Activated CD4-positive, CD25-positive, alpha-beta regulatory T cell treated with anti-CD3 and anti-CD28 coated beads, Interleukin-2, amount 50 U/mL, for 24 hours (primary cell): ENCODE measurements around the gene VASH2.
"Not testable (repeated sequence)": the region's sequence is repeated elsewhere in the genome, so short reads cannot be mapped to it uniquely, and the experiment has no call there.

Experiments
- ATAC-seq, 2 donors: fragments of 150-1000 bp; cut with Tn5 transposase; one replicate each; pipeline ENCODE4 v1.10.0; 2021; ENCODE audit warnings: mild to moderate bottlenecking in 1 of 2, moderate library complexity in 1 of 2

Gene VASH2

DNA sequence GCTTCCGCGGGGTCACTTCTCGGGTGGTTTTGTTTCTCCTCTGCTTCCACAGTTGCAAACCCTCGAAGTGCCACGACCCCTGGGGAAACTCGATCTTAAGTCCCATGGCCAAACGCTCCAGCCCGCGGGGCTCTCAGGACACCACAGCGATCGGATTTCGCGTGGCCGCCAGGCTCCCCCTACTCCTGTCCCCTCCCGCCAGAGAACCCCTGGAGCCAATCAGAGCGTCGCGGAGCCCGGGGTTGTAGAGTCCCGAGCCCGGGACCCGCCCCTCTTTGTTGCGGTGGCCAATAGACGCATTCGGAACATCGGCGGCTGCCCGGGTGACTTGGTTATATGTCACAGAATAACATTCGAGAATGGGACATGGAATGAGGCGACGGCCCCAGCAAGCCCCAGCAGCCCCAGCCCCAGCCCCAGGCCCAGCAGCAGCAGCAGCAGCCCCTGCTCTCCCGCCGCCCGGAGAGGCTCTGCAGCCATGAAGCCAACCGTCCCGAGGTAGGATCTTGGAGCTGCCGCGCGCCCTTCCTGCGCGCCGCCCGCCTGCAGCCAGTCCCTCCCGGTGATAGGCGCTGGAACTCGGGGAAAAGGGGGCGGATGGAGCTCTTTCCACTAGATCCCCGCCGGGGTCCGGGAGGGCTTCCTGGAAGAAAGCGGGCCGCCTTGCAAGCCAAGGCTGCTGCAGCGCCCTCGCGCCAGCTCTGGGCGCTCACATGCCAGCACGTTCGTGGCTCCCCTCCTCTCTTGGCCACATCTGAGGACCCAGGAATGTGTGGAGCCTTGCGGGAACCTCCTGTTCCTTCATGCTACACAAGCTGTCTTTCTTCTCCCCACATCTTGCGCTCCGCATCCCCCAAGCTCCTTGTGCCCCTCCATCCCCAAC lies at the start of gene VASH2:
Gene VASH2, plus strand, starts transcription at position 299 of the 883 bp plus-strand sequence. CDS start 1,002 bp downstream, outside the sequence.
- peak; percentile 95 to 96 for ATAC-seq

DNA sequence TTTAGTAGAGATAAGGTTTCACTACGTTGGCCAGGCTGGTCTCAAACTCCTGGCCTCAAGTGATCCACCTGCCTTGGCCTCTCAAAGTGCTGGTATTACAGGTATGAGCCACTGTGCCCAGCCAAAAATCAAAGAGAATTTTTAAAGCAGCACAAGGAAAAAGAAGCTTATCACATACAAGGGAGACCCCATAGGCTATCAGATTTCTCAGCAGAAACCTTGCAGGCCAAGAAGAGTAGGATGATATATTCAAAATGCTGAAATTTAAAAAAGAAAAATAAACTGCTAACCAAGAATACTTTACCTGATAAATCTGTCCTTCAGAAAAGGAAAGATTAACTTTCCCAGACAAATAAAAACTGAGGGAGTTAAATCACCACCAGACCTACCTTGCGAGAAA lies 49.1 kb upstream of the VASH2 start:
- ATAC-seq, result no peak

DNA sequence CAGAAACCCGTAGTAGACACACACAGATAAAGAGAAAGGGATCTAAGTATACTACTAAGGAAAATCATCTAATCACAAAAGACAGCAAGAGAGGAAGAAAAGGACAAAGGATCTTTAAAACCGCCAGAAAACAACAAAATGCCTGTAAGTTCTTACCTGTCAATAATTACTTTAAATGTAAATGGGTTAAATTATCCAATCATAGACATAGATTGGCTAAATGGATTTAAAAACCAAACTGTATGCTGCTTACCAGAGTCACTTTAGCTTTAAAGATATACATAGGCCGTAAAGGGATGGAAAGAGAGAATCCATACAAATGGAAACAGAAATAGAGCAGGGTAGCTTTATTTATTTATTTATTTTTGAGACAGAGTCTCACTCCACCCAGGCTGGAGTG lies 48.3 kb upstream of the VASH2 start:
- ATAC-seq, result no peak

DNA sequence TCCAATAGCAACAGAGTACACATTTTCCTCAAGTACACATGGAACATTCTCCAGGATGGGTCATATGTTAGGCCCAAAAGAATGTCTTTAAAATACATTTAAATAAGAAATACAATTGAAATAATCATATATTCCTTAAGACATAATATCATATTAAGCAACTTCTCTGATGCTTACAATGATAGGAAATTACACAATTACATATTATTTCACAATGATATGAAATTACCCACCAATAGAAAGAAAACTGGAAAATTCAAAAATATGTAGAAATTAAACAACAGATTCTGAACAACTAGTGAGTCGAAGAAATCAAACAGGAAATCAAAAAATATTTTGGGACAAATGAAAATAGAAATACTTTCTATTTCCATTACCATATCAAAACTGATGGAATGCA lies 46.7 kb upstream of the VASH2 start:
- ATAC-seq, result no peak

DNA sequence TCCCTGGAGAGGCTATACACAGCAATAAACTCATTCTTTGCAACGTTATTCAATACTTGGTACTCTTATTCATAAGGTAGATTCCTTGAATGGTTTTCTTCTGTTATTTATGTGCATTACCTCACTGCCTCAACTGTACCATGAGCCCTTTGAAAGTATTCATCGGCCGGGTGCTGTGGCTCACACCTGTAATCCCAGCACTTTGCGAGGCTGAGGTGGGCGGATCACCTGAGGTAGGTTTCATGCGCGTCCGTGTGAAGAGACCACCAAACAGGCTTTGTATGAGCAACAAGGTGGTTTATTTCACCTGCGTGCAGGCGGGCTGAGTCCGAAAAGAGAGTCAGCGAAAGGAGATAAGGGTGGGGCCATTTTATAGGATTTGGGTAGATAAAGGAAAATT lies 42.3 kb upstream of the VASH2 start:
- not testable (repeated sequence) for ATAC-seq

DNA sequence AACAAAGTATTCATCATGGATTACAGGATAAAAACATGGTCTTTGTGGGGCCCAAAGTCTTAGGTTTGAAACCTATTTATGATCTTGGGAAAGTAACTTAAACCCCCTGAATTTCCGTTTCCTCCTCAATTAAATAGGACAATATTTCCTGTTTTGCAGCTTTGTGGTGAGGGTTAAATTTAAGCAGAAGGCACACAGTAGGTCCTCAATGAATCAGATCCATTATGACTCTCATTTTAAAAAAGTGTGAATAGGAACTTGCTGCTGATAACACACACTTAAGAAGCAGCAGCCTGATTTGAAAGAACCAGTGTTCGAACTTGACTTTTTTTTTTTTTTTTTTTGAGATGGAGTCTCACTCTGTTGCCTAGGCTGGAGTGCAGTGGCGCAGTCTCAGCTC lies 41.4 kb upstream of the VASH2 start:
- no peak for ATAC-seq

DNA sequence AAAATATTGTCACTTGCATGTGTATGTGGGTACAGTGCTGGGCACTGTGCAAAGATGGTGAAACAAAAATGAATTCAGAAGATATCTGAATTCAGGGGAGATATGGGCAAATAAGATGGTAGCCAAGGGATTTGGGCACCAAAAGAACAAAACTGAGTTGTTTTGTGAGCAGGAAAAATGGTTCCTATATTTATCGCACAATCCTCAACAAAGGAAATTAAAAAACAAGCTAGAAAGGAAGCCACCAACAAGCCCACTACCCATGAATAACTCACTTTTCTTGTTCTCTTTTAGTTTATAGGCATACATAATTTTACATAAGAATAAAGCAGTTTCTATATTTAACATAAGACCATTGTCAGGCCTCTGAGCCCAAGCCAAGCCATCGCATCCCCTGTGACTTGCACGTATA lies 40.7 kb upstream of the VASH2 start:
- ATAC-seq, result no peak

DNA sequence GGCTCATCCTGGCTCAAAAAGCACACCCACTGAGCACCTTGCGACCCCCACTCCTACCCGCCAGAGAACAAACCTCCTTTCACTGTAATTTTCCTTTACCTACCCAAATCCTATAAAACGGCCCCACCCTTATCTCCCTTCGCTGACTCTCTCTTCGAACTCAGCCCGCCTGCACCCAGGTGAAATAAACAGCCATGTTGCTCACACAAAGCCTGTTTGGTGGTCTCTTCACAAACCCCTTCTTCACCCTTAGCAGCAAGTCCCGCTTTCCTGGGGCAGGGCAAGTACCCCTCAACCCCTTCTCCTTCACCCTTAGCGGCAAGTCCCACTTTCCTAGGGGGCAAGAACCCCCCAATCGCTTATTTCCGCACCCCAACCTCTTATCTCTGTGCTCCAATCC lies 40.1 kb upstream of the VASH2 start:
- not testable (repeated sequence) for ATAC-seq

DNA sequence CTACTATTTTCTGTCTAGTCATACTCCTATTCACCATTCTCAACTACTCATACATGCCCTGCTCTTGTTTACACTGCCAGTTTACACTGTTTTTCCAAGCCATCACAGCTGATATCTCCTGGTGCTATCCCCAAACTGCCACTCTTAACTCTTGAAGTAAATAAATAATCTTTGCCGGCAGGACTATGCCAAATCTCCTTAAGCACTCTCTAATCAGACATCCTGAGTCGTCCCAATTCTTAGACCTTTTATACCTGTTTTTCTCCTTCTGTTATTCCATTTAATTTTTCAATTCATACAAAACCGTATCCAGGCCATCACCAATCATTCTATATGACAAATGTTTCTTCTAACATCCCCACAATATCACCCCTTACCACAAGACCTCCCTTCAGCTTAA lies 36.7 kb upstream of the VASH2 start:
- not testable (repeated sequence) for ATAC-seq

DNA sequence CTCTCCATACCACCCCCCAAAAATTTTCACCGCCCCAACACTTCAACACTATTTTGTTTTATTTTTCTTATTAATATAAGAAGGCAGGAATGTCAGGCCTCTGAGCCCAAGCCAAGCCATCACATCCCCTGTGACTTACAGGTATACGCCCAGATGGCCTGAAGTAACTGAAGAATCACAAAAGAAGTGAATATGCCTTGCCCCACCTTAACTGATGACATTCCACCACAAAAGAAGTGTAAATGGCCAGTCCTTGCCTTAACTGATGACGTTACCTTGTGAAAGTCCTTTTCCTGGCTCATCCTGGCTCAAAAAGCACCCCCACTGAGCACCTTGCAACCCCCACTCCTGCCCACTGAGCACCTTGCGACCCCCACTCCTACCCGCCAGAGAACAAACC lies 36.2 kb upstream of the VASH2 start:
- not testable (repeated sequence) for ATAC-seq

DNA sequence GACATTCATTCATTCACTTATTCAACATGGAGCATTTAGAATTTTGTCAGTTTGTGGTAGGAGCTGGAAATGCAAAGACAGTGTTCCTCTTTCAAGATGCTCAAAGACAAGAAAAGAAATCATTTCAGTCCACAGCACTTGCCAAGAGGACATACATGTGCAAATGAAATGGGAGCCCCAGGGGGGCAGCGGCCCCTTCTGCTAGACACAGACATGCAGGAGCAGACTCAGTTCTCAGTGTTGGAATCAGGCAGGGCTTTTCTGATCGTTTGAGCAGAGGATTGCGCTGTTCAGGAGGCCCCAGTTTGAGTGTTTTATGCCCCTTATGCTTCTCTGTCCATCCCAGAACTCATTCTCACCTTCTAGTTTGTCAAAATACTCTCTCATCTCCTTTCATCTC lies 35.6 kb upstream of the VASH2 start:
- no peak for ATAC-seq

DNA sequence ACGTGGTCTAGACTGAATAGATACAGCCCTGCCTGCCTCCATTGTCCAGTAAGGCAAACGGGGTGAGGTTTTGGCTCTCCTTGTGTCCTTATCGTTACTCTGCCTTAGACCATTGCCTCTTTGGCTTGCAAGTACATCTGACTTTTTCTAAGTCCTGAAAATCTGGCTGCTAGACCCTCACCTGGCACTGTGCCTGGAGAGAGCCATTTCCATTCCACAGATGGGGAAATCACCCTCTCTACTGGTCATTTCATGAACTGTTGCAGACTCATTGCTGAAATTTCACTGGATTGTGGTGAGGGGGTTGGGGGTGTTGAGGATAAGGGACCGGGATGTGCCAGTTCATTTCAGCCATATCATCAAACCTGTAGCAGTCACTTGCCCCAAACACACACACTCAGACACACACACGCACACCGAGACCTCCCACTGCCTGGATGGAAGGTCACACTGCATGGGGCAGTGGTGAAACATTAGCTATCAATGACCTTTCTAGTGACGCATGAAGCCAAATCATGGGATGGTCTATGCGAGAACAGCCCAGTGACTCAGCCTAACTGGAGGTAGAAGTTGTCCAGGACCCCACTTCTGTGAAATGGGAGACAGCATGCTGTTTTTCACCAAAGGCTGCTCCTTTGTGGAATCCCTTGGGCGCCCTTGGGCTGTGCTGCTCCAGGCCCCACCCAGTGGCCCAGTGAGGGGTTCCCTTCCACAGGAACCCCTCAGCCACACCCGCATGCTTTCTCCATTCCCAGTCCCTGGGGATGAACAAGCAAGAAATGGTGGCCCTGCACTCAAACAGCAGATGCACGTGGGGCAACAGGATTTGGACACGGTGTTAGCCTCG lies 34.9 kb upstream of the VASH2 start:
- no peak for ATAC-seq

DNA sequence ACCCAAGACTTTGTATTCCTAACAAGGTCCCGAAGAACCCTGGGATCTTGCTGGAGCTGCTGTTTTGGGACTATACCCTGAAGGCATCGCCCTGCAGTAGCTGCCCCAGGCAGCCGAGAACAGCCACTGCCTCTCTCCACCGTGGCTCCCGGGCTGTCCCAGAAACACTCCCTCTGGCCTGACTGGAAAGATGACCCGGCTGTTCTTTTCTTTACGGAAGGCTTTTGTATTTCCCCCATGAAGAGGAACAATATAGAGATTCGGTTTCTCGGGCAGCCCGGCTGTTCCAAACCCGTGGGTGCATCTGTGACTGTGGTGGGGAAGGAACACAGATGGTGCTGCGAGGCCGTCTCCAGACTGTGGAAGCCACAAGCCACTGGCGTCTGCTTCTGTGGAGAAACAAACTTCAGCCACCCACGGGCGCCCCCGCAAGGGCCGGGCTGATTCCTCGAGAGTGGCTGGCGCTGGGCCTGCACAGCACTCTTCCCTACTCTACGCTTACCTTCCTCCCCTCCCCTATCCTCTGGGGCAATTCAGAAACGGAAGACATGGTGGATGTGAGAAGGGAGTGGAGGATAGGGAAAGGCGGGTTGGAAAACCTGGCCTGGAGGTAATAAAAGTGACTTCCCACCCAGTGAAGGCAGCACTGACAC lies 33.7 kb upstream of the VASH2 start:
- ATAC-seq, result peak in 1 of 2 donors; percentile 35

DNA sequence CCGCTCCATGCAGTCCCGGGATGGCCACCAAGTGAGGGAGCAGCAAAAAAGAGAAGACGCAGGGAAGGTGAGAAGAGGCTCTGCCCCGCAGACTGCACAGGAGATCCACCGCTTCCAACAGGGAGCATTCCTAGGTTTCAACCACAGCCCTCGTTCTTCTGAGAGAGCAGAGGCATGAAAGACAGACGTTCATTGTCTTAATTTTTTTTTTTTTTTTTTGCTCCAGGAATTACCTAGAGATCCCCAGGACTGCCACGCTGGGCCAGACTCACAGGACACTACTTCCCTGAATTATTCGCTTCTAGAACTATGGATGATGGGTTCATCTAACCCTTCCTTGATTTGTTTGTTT lies 33.2 kb upstream of the VASH2 start:
- ATAC-seq, result no peak

DNA sequence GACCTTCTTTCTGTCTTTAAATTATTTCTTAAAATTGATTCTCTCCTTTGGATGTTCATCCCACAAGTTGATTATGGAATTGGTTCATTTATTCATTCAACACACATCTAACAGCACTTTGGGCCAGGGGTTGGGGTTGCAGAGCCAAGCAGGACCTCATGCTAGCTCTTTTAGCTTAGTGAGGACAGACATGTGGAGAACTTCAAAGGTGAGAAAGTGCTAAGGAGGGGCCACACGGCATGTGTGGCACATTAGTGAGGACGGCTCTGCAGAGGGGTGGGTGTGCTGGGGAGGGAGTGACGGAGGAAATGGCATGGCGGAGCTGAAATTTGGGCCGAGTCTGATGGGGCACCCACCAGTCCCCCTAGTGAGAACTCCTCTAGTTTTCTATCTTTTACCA lies 32.5 kb upstream of the VASH2 start:
- no peak for ATAC-seq

DNA sequence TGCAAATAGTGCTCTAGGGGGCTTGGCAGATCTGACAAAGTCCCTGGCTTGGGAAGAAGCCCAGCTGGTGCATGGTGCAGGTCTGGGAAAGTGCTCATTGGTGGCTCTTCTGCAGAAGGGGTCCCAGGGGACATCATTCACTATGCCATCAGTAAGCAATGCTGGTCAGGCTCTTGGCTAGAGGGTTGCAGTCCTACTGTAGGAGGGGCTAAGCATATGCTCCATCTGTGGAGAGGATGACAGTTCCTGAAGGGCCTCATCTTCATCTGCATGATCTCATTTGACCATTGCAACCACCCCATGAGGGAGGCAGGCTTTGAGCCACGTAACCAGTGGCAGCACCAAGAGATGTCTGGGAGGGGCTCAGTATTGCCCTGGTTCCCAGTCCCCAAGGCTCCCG lies 31.5 kb upstream of the VASH2 start:
- no peak for ATAC-seq

DNA sequence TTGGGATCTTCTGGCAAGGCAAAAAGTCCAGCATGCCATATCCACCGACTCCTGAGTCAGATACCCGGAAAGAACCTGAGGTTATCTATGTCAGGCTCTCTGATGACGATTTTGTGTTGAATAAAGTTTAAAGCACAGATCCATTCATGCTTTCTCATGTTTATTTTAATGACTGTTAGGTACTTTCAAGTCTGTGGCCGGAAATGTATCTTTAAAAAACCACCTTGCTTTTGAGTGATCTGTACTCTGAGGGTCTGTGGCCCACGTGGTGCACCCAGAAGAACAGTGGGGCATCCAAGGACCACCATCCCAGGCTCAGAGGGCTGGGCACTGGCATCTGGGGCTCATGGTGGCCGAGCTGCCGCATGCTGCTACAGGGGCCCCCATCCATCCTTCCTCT lies 30.1 kb upstream of the VASH2 start:
- no peak for ATAC-seq

DNA sequence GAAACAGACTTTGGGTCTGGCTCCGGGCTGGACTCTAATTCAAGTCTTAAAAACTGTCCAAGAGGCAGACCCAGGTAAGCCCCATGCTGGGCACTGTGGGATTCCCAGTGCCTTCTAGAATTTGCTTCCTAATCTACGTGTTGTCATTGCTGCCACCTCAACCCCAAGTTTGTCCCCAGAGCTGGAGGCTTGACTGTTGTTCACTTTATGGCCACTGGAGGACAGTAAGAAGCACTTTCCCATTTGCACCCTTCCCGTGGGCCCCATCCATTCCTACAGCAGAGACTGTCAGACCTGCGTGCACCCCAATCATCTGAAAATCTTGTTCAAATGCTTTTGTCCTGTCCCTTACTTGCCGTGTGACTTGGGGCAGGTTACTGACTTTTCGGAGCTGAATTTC lies 29.4 kb upstream of the VASH2 start:
- ATAC-seq, result no peak

DNA sequence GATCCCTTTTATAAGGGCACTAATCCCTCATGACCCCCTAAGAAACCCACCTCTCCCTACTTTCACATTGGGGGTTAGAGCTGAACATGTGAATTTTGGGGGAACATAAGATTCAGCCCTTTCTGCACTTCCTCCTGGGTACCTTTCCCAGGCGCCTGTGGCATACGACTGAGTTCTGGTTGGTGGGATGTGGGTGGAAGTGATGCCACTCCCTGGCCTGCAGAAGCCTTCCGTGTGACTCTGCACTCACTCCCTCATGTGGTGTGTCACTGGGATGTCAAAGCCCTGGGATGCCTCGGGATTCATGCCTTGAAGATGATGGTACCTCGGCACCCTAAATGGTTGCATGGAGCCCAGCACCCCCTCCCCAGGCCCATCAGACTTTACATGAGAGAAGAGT lies 28.3 kb upstream of the VASH2 start:
- no peak for ATAC-seq

DNA sequence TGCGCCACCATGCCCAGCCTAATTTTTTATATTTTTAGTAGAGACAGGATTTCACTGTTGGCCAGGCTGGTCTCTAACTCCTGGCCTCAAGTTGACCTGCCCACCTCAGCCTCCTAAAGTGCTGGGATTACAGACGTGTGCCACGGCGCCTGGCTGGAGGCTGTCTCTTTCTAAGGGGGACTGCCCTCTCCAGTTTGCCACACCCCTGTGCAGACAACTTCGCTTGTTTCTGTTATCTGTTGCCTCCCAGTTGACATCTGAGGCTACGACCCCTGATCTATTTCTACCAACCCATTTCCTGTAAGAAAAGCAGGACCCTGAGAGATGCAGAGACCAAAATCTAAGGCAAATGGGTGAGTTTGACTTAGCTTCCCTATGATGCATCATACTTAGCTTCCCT lies 24.0 kb upstream of the VASH2 start:
- no peak for ATAC-seq

DNA sequence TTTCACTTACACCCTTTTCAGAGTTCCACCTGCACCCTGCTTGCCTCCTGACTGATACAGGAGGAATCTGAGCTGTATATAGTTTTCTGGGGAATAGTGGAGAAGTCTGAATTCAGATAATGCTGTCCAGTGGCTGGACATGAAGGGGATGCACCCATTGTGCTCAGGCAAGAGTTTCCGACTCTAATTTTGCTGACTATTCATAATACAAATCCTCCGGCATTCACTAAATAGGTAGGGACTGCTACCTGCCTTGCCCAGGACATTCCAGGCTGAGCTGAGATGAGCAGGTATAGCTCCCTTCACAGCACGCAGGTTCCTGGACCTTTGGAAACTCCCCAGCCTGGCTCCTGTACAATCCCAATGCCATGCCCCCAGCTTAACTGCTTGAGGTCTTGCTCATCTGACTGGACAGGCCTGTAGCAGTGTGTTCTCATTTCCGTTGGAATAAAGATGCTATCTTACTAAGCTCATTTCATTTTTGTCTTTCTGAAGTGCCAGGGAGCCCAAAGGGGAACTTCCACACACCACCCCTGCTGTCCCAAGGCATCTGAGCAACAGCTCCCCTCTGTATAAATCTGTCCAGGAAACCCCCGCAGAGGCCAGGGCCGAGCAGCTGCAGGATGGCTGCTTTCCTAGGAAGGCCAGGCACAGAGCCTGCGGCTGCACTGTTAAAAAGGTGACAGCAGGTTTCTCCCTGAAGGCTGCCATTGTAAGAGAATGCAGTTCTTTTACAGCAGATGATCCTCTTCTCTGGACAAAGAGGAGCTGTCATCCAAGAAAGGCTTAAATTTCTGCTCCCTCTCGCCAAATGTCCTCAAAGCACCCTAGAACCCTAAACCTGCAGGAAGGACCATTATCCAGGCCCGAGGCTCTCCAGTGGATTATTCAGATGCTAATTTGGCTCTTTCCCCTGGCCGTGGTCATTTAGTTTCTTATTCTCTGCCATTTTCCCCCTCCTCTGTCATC lies 21.7 kb upstream of the VASH2 start:
- ATAC-seq, result no peak

DNA sequence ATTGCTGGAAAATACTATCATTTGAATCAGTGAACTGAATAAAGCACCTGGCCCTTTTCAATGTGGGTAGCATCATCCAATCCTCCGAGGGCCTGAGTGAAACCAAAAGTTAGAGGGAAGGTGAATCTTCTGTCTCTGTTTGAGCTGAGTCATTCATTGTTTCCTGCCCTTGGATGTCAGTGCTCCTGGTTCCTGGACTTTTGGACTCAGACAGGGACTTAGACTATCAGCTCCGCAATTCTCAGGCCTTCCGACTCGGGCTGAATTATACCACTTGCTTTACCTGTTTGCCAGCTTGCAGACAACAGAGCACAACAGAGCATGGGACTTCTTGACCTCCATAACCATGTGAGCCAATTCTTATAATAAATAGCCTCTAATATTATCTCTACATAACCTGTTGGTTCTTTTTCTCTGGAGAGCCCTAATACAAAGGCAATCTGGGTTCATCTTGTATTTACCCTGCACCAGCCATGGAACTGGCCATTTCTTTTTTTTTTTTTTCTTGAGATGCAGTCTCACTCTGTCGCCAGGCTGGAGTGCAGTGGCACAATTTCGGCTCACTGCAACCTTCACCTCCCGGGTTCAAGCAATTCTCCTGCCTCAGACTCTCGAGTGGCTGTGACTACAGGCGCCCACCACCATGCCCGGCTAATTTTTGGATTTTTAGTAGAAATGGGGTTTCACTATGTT lies 19.2 kb upstream of the VASH2 start:
- no peak for ATAC-seq
